Esophagus squamous epithelium (tissue), 5 donors: Measurements from ENCODE around the gene AK9. TPM values are rescaled to one million over a fixed set of nuclear protein-coding genes. Genes with fewer than 3 reads are reported as not detected.
"Not testable (repeated sequence)": the region's sequence is repeated elsewhere in the genome, so short reads cannot be mapped to it uniquely, and the experiment has no call there.

Source experiments
- DNase-seq: peaks from one replicate; lab custom pipeline; 2025; lab: John Stamatoyannopoulos, UW
- H3K27ac ChIP-seq, 4 donors: fragments of 200-600 bp; sonication (generic); one replicate each; pipeline ENCODE4 v1.5.1; 2016 to 2019; ENCODE audit warnings: mild to moderate bottlenecking in 1 of 4
- H3K27me3 ChIP-seq, 4 donors: fragments of 200-600 bp; sonication (generic); 1 replicate in 3 of 4; 2 replicates in 1 of 4; pipeline versions ENCODE4 v1.5.1 to v1.6.0; 2017 to 2021; ENCODE audit warnings: antibody characterized with exemption in 1 of 4
- H3K36me3 ChIP-seq, 3 donors: fragments of 200-600 bp; sonication (generic); one replicate each; pipeline ENCODE4 v1.5.1; 2016 to 2019
- H3K4me1 ChIP-seq, 3 donors: fragments of 200-600 bp; sonication (generic); one replicate each; pipeline ENCODE4 v1.5.1; 2017 to 2019
- H3K4me3 ChIP-seq, 4 donors: fragments of 200-600 bp; sonication (generic); 1 replicate in 3 of 4; 2 replicates in 1 of 4; pipeline ENCODE4 v1.5.1; 2016 to 2019; ENCODE audit warnings: mild to moderate bottlenecking in 2 of 4, moderate library complexity in 1 of 4
- H3K9me3 ChIP-seq, 3 donors: fragments of 200-600 bp; sonication (generic); one replicate each; pipeline ENCODE4 v1.5.1; 2016 to 2019
- CTCF ChIP-seq, 6 experiments: fragments of 450-650 bp in 4 of 6; fragments of 200-600 bp in 2 of 6; sonication (generic) in 2 of 6; IDR thresholded peaks; one replicate each; pipeline ENCODE4 v1.5.1; 2016 to 2019; ENCODE audit warnings: antibody characterized with exemption in 6 of 6, mild to moderate bottlenecking in 4 of 6, moderate library complexity in 4 of 6
- POLR2A ChIP-seq, 4 donors: fragments of 450-650 bp; IDR thresholded peaks; one replicate each; pipeline ENCODE4 v1.6.1; 2017; ENCODE audit warnings: antibody characterized with exemption in 4 of 4, mild to moderate bottlenecking in 4 of 4, moderate library complexity in 3 of 4
- WGBS, 2 donors: methylation state at CpG; one replicate each; pipeline ENCODE4 v1.1.5; 2018; 5-methylcytosine and 5-hydroxymethylcytosine counted together
- intact Hi-C: fragments of 100-400 bp; cut with DNase I; formaldehyde crosslinking; loops from one replicate; pipeline ENCODE4 v1.15.0; 2022
- total RNA-seq, 4 donors: library from RNA; depleted of rRNA; stranded (reverse); fragments of >200 nt; gene quantifications; one replicate each; pipeline ENCODE4 v1.1.0, GENCODE V29; 2016
- donor health status: DM: yes; HTN: yes; CAD: no.

The AK9 gene
- total RNA-seq, 4 donors from 2014 or later = 2.8 to 9.0 (median 3.2) TPM

DNA sequence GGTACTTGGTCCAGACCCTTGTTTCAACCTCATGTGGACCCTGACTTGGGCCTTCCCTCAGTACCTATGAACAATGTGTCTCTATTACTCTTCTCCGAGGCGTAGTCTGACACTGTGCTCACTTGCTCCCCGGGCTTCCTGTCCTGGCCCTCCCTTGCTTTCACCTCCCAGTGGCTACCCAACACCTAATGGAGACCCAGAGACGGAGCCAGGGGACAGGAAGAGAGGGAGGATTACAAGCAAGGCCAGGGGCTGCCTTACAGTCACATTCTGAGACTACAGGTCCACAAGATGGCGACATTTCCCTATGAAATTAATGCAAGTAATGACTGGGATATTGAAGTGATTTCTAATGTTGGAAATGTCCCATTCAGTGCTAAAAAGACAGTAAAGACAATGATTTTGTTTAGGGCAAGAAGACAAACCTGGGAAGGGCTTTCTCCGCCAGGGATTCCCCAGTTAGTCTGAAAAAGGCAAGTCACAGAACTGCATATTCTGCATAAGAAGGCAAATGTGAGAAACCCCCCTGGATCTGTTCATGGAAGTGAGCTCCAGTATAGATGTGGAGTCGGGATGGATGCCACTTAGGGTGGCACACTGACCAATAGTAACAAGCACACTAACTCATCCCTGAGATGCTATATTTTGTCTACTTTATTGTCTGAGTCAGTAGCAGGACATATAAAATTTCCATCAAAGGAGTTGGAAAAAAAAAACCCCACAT lies 163.9 kb downstream of the AK9 start:
- Histone ChIP-seq H3K27me3 (no peaks in the 10 kb centered on the region), H3K27ac (no peak overlapping the region), H3K9me3 (no peaks in the 10 kb centered on the region), H3K4me3 (no peak overlapping the region), H3K36me3 (no peaks in the 10 kb centered on the region), H3K4me1 (no peaks in the 10 kb centered on the region)
- intact Hi-C loops = loop anchor here (10.0 kb wide), 1 partner anchor 868 kb away; no protein-coding TSS in a partner anchor
- TF ChIP-seq POLR2A (IDR thresholded peaks at IDR 0.05) (no peak), CTCF (IDR thresholded peaks at IDR 0.05) (peak; percentile 38 to 61 (median 46))
- WGBS, 2 donors = 52 to 60% methylated on average over 6 to 7 of the region's 7 CpGs
- DNase-seq = no peak

- intact Hi-C loops = loop anchor here (10.0 kb wide), 1 partner anchor 871 kb away; no protein-coding TSS in a partner anchor
- TF ChIP-seq CTCF (IDR thresholded peaks at IDR 0.05) = no peak
- TF ChIP-seq POLR2A (IDR thresholded peaks at IDR 0.05) = no peak
- H3K27ac ChIP-seq = no peak overlapping the region
- no peaks in the 10 kb centered on the region for H3K36me3 ChIP-seq
- no peak for DNase-seq
- no peak overlapping the region for H3K4me3 ChIP-seq
- H3K27me3 ChIP-seq = no peaks in the 10 kb centered on the region
- no peaks in the 10 kb centered on the region for H3K4me1 ChIP-seq
- no peaks in the 10 kb centered on the region for H3K9me3 ChIP-seq
Measured at GRCh38 chr6:109524129-109524528, 166.9 kb downstream of the AK9 start.

GRCh38 chr6:109523478-109523877 lies 167.5 kb downstream of the AK9 start:
- intact Hi-C loops = loop anchor here (10.0 kb wide), 1 partner anchor 871 kb away; no protein-coding TSS in a partner anchor
- TF ChIP-seq CTCF (IDR thresholded peaks at IDR 0.05) = no peak
- no peak for TF ChIP-seq POLR2A (IDR thresholded peaks at IDR 0.05)
- no peaks in the 10 kb centered on the region for H3K36me3 ChIP-seq
- 76 to 90% methylated on average over 2 of the region's 2 CpGs for WGBS, 2 donors
- no peak for DNase-seq
- H3K27me3 ChIP-seq = no peaks in the 10 kb centered on the region
- H3K27ac ChIP-seq = no peak overlapping the region
- no peaks in the 10 kb centered on the region for H3K4me1 ChIP-seq
- no peak overlapping the region for H3K4me3 ChIP-seq
- no peaks in the 10 kb centered on the region for H3K9me3 ChIP-seq

GRCh38 chr6:109521080-109521479 lies 169.9 kb downstream of the AK9 start:
- no peak overlapping the region for H3K4me3 ChIP-seq
- no peaks in the 10 kb centered on the region for H3K9me3 ChIP-seq
- WGBS, 2 donors = 71 to 72% methylated on average over 3 of the region's 3 CpGs
- intact Hi-C loops = loop anchor here (10.0 kb wide), 1 partner anchor 874 kb away; no protein-coding TSS in a partner anchor
- no peak for DNase-seq
- TF ChIP-seq CTCF (IDR thresholded peaks at IDR 0.05) = no peak
- TF ChIP-seq POLR2A (IDR thresholded peaks at IDR 0.05) = no peak
- H3K27me3 ChIP-seq = no peaks in the 10 kb centered on the region
- H3K27ac ChIP-seq = no peak overlapping the region
- no peaks in the 10 kb centered on the region for H3K36me3 ChIP-seq
- peaks cover 0 to 2% (median 0%) of the 10 kb centered on the region in 3 donors for H3K4me1 ChIP-seq

- not testable (repeated sequence) for H3K27me3 ChIP-seq, H3K9me3 ChIP-seq, H3K36me3 ChIP-seq, H3K4me3 ChIP-seq, H3K4me1 ChIP-seq, DNase-seq, H3K27ac ChIP-seq
- intact Hi-C loops = loop anchor here (10.0 kb wide), 1 partner anchor 875 kb away; no protein-coding TSS in a partner anchor
Measured at GRCh38 chr6:109519647-109520046, 171.4 kb downstream of the AK9 start.
